GM21390 (cell line): ENCODE measurements around the gene ZRANB2.

Source experiments
- ATAC-seq: cut with Tn5 transposase; IDR thresholded peaks from one replicate; pipeline ENCODE4 v1.9.1; 2021; ENCODE audit not compliant: unreplicated experiment

ZRANB2 gene

GRCh38 chr1:71030026-71030425 is 50.8 kb downstream of the ZRANB2 start:
- no peak for ATAC-seq

- no peak for ATAC-seq
Measured at GRCh38 chr1:71028981-71029380, 51.9 kb downstream of the ZRANB2 start.

GRCh38 chr1:71027991-71028390 is 52.8 kb downstream of the ZRANB2 start:
- no peak for ATAC-seq

GRCh38 chr1:71026093-71026492 is 54.7 kb downstream of the ZRANB2 start:
- ATAC-seq: no peak

GRCh38 chr1:71023515-71023914 is 57.3 kb downstream of the ZRANB2 start:
- ATAC-seq: no peak

GRCh38 chr1:71019233-71019969 is 61.4 kb downstream of the ZRANB2 start:
- ATAC-seq: no peak

GRCh38 chr1:71018791-71019190 is 62.0 kb downstream of the ZRANB2 start:
- ATAC-seq: no peak

GRCh38 chr1:71015745-71016144 is 65.1 kb downstream of the ZRANB2 start:
- no peak for ATAC-seq

GRCh38 chr1:71014178-71014579 is 66.7 kb downstream of the ZRANB2 start:
- no peak for ATAC-seq
